ENCODE measurements around the gene PTCD1.

Gene PTCD1

GRCh38 chr7:99457650-99458493, 19.3 kb upstream of the PTCD1 start:
- DNase-seq (ENCODE audit: low read depth): no peak
- no peak for TF ChIP-seq CTCF (IDR thresholded peaks at IDR 0.05; ENCODE audit: insufficient read depth, low read depth, low read length, missing control alignments)
- no peak overlapping the region for H3K4me3 ChIP-seq (ENCODE audit: low read depth, low read length)

- no peak for DNase-seq (ENCODE audit: low read depth)
- TF ChIP-seq CTCF (IDR thresholded peaks at IDR 0.05; ENCODE audit: insufficient read depth, low read depth, low read length, missing control alignments): no peak
- no peak overlapping the region for H3K4me3 ChIP-seq (ENCODE audit: low read depth, low read length)
Measured at GRCh38 chr7:99457050-99457649, 18.6 kb upstream of the PTCD1 start.

GRCh38 chr7:99456288-99456687, 17.7 kb upstream of the PTCD1 start:
- no peak for TF ChIP-seq CTCF (IDR thresholded peaks at IDR 0.05; ENCODE audit: insufficient read depth, low read depth, low read length, missing control alignments)
- H3K4me3 ChIP-seq (ENCODE audit: low read depth, low read length): no peak overlapping the region
- no peak for DNase-seq (ENCODE audit: low read depth)

- TF ChIP-seq CTCF (IDR thresholded peaks at IDR 0.05; ENCODE audit: insufficient read depth, low read depth, low read length, missing control alignments): no peak
- H3K4me3 ChIP-seq (ENCODE audit: low read depth, low read length): no peak overlapping the region
- no peak for DNase-seq (ENCODE audit: low read depth)
Measured at GRCh38 chr7:99455874-99456273, 17.3 kb upstream of the PTCD1 start.

- no peak overlapping the region for H3K4me3 ChIP-seq (ENCODE audit: low read depth, low read length)
- no peak for DNase-seq (ENCODE audit: low read depth)
- no peak for TF ChIP-seq CTCF (IDR thresholded peaks at IDR 0.05; ENCODE audit: insufficient read depth, low read depth, low read length, missing control alignments)
Measured at GRCh38 chr7:99453105-99453504, 14.5 kb upstream of the PTCD1 start.

GRCh38 chr7:99452541-99452940, 13.9 kb upstream of the PTCD1 start:
- no peak for TF ChIP-seq CTCF (IDR thresholded peaks at IDR 0.05; ENCODE audit: insufficient read depth, low read depth, low read length, missing control alignments)
- no peak overlapping the region for H3K4me3 ChIP-seq (ENCODE audit: low read depth, low read length)
- DNase-seq (ENCODE audit: low read depth): no peak
